Measurements from ENCODE around the gene CD99L2. TPM values are rescaled to one million over a fixed set of nuclear protein-coding genes. Genes with fewer than 3 reads are reported as not detected.

CD99L2 gene
- total and polyA plus RNA-seq, 3 donors from 2014 or later: 35.4 to 56.6 (median 36.5) TPM

DNA sequence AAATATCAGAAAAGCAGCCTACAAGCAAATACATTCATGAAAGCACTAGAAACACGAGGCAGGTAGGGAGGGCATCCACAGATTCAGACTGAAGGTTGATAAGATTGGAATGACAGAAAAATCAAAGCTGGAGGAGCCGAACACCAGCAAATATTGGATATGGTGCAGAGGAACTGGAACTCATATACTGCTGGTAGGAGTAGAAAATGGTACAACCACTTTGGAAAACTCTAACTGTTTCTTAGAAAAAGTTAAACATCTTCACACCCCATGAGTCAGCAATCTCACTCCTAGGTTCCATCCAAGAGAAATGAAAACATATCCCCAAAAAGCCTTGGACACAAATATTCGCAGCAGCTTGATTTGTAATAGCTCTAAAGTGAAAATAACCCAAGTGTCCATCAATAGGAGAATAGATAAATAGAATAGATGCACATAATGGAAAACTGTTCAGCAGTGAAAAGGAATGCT is 27.1 kb downstream of the CD99L2 start:
- 81 to 87% methylated on average over 3 of the region's 3 CpGs for WGBS, 2 donors
- no peak overlapping the region for H3K27ac ChIP-seq

GRCh38 chrX:150870487-150871340 is 27.8 kb downstream of the CD99L2 start:
- no peaks in the 10 kb centered on the region for H3K36me3 ChIP-seq (ENCODE audit: low read depth, missing control alignments)
- no peaks in the 10 kb centered on the region for H3K27me3 ChIP-seq
- H3K9me3 ChIP-seq: no peaks in the 10 kb centered on the region
- TF ChIP-seq POLR2A (IDR thresholded peaks at IDR 0.05) (no peak), CTCF (IDR thresholded peaks at IDR 0.05) (no peak)
- H3K27ac ChIP-seq: no peak overlapping the region
- no peaks in the 10 kb centered on the region for H3K4me1 ChIP-seq
- no peak for DNase-seq
- intact Hi-C loops (cut with DNase I; ENCODE audit: low total_unique reads): no loop called here
- H3K4me3 ChIP-seq: no peak overlapping the region
- WGBS, 2 donors: 51 to 64% methylated on average over 6 to 7 of the region's 7 CpGs

More for the DNA sequence above, 27.1 kb downstream of the CD99L2 start:
- no peak for TF ChIP-seq POLR2A (IDR thresholded peaks at IDR 0.05)
- TF ChIP-seq CTCF (IDR thresholded peaks at IDR 0.05): no peak
- intact Hi-C loops (cut with DNase I; ENCODE audit: low total_unique reads): no loop called here
- Histone ChIP-seq H3K4me1 (no peaks in the 10 kb centered on the region), H3K27me3 (no peaks in the 10 kb centered on the region), H3K4me3 (no peak overlapping the region), H3K36me3 (ENCODE audit: low read depth, missing control alignments) (no peaks in the 10 kb centered on the region), H3K9me3 (no peaks in the 10 kb centered on the region)
- no peak for DNase-seq

GRCh38 chrX:150870029-150870428 is 28.4 kb downstream of the CD99L2 start:
- no peak overlapping the region for H3K4me3 ChIP-seq
- H3K27me3 ChIP-seq: no peaks in the 10 kb centered on the region
- DNase-seq: no peak
- TF ChIP-seq CTCF (IDR thresholded peaks at IDR 0.05): no peak
- TF ChIP-seq POLR2A (IDR thresholded peaks at IDR 0.05): no peak
- no peak overlapping the region for H3K27ac ChIP-seq
- intact Hi-C loops (cut with DNase I; ENCODE audit: low total_unique reads): no loop called here
- WGBS, 2 donors: 76 to 84% methylated on average over 4 of the region's 4 CpGs
- no peaks in the 10 kb centered on the region for H3K9me3 ChIP-seq
- H3K36me3 ChIP-seq (ENCODE audit: low read depth, missing control alignments): no peaks in the 10 kb centered on the region
- H3K4me1 ChIP-seq: no peaks in the 10 kb centered on the region

DNA sequence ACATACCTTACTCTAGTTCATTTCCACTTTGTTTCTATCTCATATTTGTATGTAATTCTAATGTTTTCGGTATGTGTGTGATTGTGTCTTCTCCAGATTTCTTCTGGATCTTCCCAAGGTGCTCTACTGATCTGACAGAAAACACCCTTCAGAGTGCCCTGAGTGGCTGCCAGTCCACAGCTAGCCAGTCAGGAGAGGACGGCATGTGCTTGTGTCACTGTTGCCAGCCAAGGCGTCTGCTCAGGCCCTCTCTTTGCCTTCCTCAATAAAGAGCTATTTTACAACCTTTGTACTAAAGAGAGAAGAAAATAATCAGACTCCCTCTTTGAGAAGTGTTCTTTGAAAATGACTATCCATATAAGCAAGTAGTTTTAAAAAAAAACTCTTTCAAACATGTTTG is 29.0 kb downstream of the CD99L2 start:
- H3K27me3 ChIP-seq: no peaks in the 10 kb centered on the region
- H3K9me3 ChIP-seq: no peaks in the 10 kb centered on the region
- TF ChIP-seq CTCF (IDR thresholded peaks at IDR 0.05) (no peak), POLR2A (IDR thresholded peaks at IDR 0.05) (no peak)
- intact Hi-C loops (cut with DNase I; ENCODE audit: low total_unique reads): no loop called here
- DNase-seq: no peak
- H3K27ac ChIP-seq: no peak overlapping the region
- WGBS, 2 donors: 82 to 85% methylated on average over 3 of the region's 3 CpGs
- H3K4me1 ChIP-seq: no peaks in the 10 kb centered on the region
- H3K36me3 ChIP-seq (ENCODE audit: low read depth, missing control alignments): no peaks in the 10 kb centered on the region
- no peak overlapping the region for H3K4me3 ChIP-seq

DNA sequence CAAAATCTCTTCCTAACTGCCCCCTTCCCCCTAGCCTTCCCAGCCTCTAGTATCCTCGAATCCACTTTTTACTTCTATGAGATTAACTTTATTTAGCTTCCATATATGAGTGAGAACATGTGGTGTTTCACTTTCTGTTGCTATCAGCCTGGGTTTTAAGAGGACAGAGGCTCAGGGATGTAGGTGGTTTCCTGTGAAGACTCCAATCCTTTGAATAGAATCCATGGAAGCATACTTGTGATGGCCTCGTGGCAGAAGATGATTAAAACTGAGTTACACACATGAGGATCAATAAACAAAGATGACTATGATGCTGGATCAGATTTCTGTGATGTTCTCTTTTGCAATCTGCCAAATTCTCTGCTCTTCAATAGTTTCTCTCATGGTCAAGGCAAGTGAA is 29.8 kb downstream of the CD99L2 start:
- no peaks in the 10 kb centered on the region for H3K36me3 ChIP-seq (ENCODE audit: low read depth, missing control alignments)
- DNase-seq: no peak
- intact Hi-C loops (cut with DNase I; ENCODE audit: low total_unique reads): no loop called here
- no peak overlapping the region for H3K27ac ChIP-seq
- no peaks in the 10 kb centered on the region for H3K27me3 ChIP-seq
- no peak overlapping the region for H3K4me3 ChIP-seq
- H3K9me3 ChIP-seq: no peaks in the 10 kb centered on the region
- no peaks in the 10 kb centered on the region for H3K4me1 ChIP-seq
- TF ChIP-seq POLR2A (IDR thresholded peaks at IDR 0.05): no peak
- TF ChIP-seq CTCF (IDR thresholded peaks at IDR 0.05): no peak
- WGBS, 2 donors: 78 to 81% methylated on average over 2 of the region's 2 CpGs
